Body of pancreas (tissue), 4 donors: ENCODE data around the gene ARSB.

Experiments
- CTCF ChIP-seq, 7 experiments: fragments of 450-650 bp in 4 of 7; fragments of 200-600 bp in 3 of 7; sonication (generic) in 3 of 7; IDR thresholded peaks; one replicate each; pipeline ENCODE4 v1.5.1; 2016 to 2019; ENCODE audit warnings: antibody characterized with exemption in 7 of 7
- POLR2A ChIP-seq, 3 donors: fragments of 450-650 bp; IDR thresholded peaks; one replicate each; pipeline ENCODE4 v1.6.1; 2016; ENCODE audit warnings: antibody characterized with exemption in 3 of 3, mild to moderate bottlenecking in 2 of 3

- no peak for TF ChIP-seq CTCF (IDR thresholded peaks at IDR 0.05)
- no peak for TF ChIP-seq POLR2A (IDR thresholded peaks at IDR 0.05)
These were observed 226.8 kb downstream of the ARSB start for GRCh38 chr5:78758169-78758839.
